Suprapubic skin (tissue), 4 donors: Measurements from ENCODE around the gene FRMD4A.

Source experiments
- POLR2A ChIP-seq, 2 donors: fragments of 450-650 bp; IDR thresholded peaks; one replicate each; pipeline ENCODE4 v1.6.1; 2017; ENCODE audit warnings: antibody characterized with exemption in 2 of 2, mild to moderate bottlenecking in 2 of 2, moderate library complexity in 2 of 2
- POLR2AphosphoS5 ChIP-seq, 3 donors: sonication (generic); formaldehyde crosslinking; IDR thresholded peaks; one replicate each; pipeline ENCODE4 v1.6.1; 2017; ENCODE audit warnings: antibody characterized with exemption in 3 of 3
- TF ChIP-seq, protein P1 (sequence below), 2 donors: fragments of 200-600 bp in 1 of 2; fragments of 450-650 bp in 1 of 2; sonication (generic) in 1 of 2; IDR thresholded peaks; one replicate each; pipeline ENCODE4 v1.5.1; 2016 to 2019; ENCODE audit warnings: antibody characterized with exemption in 2 of 2, mild to moderate bottlenecking in 1 of 2, moderate library complexity in 1 of 2

DNA sequence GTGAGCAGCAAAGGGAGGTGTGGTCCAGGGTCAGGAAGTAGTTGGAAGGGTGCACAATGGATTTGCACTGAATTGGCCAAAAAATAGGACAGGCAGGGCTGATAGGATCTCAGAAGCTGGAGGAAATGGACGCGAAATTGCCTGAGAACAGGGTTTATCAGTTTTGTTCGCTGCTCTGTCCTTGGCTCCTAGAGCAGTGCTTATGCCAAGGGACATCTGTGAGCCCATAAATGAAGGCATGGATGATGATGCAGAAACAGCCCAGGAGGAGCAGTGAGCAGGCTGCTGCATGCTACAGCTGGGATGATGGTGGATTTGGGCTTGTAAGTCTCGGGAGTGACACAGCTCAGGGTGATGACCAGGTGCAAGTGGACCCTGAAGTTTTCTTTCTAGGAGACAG is 539.2 kb downstream of the FRMD4A start:
- TF ChIP-seq POLR2AphosphoS5 (IDR thresholded peaks at IDR 0.05): no peak
- TF ChIP-seq, protein P1, sequence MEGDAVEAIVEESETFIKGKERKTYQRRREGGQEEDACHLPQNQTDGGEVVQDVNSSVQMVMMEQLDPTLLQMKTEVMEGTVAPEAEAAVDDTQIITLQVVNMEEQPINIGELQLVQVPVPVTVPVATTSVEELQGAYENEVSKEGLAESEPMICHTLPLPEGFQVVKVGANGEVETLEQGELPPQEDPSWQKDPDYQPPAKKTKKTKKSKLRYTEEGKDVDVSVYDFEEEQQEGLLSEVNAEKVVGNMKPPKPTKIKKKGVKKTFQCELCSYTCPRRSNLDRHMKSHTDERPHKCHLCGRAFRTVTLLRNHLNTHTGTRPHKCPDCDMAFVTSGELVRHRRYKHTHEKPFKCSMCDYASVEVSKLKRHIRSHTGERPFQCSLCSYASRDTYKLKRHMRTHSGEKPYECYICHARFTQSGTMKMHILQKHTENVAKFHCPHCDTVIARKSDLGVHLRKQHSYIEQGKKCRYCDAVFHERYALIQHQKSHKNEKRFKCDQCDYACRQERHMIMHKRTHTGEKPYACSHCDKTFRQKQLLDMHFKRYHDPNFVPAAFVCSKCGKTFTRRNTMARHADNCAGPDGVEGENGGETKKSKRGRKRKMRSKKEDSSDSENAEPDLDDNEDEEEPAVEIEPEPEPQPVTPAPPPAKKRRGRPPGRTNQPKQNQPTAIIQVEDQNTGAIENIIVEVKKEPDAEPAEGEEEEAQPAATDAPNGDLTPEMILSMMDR (IDR thresholded peaks at IDR 0.05): no peak
- no peak for TF ChIP-seq POLR2A (IDR thresholded peaks at IDR 0.05)
